ENCODE data around the gene ZBTB7C.

Gene ZBTB7C

GRCh38 chr18:48170651-48171050 lies 238.5 kb downstream of the ZBTB7C start:
- Histone ChIP-seq H3K27me3 (no peaks in the 10 kb centered on the region), H3K4me3 (ENCODE audit: low read depth, low read length) (no peak overlapping the region), H3K4me1 (no peaks in the 10 kb centered on the region), H3K9me3 (no peaks in the 10 kb centered on the region), H3K36me3 (no peaks in the 10 kb centered on the region)
- no peak for TF ChIP-seq CTCF (IDR thresholded peaks at IDR 0.05; ENCODE audit: low read depth, low read length)
- no peak for DNase-seq

GRCh38 chr18:48168861-48169260 lies 240.3 kb downstream of the ZBTB7C start:
- Histone ChIP-seq H3K9me3 (no peaks in the 10 kb centered on the region), H3K27me3 (no peaks in the 10 kb centered on the region), H3K4me1 (peaks cover 6% of the 10 kb centered on the region; the same call in 1 of the 2 replicates), H3K4me3 (ENCODE audit: low read depth, low read length) (no peak overlapping the region), H3K36me3 (no peaks in the 10 kb centered on the region)
- no peak for DNase-seq
- TF ChIP-seq CTCF (IDR thresholded peaks at IDR 0.05; ENCODE audit: low read depth, low read length): no peak

GRCh38 chr18:48167897-48168253 lies 241.3 kb downstream of the ZBTB7C start:
- H3K4me3 ChIP-seq (ENCODE audit: low read depth, low read length): no peak overlapping the region
- peaks cover 10% of the 10 kb centered on the region for H3K4me1 ChIP-seq
- no peaks in the 10 kb centered on the region for H3K9me3 ChIP-seq
- H3K36me3 ChIP-seq: no peaks in the 10 kb centered on the region
- H3K27me3 ChIP-seq: no peaks in the 10 kb centered on the region
- DNase-seq: no peak
- no peak for TF ChIP-seq CTCF (IDR thresholded peaks at IDR 0.05; ENCODE audit: low read depth, low read length)

GRCh38 chr18:48166336-48166875 lies 242.8 kb downstream of the ZBTB7C start:
- peaks cover 10% of the 10 kb centered on the region for H3K4me1 ChIP-seq
- DNase-seq: no peak
- H3K9me3 ChIP-seq: no peaks in the 10 kb centered on the region
- no peaks in the 10 kb centered on the region for H3K36me3 ChIP-seq
- TF ChIP-seq CTCF (IDR thresholded peaks at IDR 0.05; ENCODE audit: low read depth, low read length): no peak
- no peak overlapping the region for H3K4me3 ChIP-seq (ENCODE audit: low read depth, low read length)
- no peaks in the 10 kb centered on the region for H3K27me3 ChIP-seq

- TF ChIP-seq CTCF (IDR thresholded peaks at IDR 0.05; ENCODE audit: low read depth, low read length): no peak
- no peaks in the 10 kb centered on the region for H3K36me3 ChIP-seq
- DNase-seq: no peak
- H3K27me3 ChIP-seq: no peaks in the 10 kb centered on the region
- no peaks in the 10 kb centered on the region for H3K9me3 ChIP-seq
- peaks cover 10% of the 10 kb centered on the region for H3K4me1 ChIP-seq
- no peak overlapping the region for H3K4me3 ChIP-seq (ENCODE audit: low read depth, low read length)
Observed at GRCh38 chr18:48165111-48165866, 243.9 kb downstream of the ZBTB7C start.

GRCh38 chr18:48164701-48165100 lies 244.5 kb downstream of the ZBTB7C start:
- no peak for DNase-seq
- Histone ChIP-seq H3K27me3 (no peaks in the 10 kb centered on the region), H3K4me3 (ENCODE audit: low read depth, low read length) (no peak overlapping the region), H3K36me3 (no peaks in the 10 kb centered on the region), H3K4me1 (peaks cover 10% of the 10 kb centered on the region), H3K9me3 (no peaks in the 10 kb centered on the region)
- TF ChIP-seq CTCF (IDR thresholded peaks at IDR 0.05; ENCODE audit: low read depth, low read length): no peak
